ENCODE data around the gene KCNH1. TPM values are rescaled to one million over a fixed set of nuclear protein-coding genes. Genes with fewer than 3 reads are reported as not detected.

The KCNH1 gene
- total and polyA plus RNA-seq, 3 experiments from 2014 or later, result not detected

GRCh38 chr1:210629276-210629675, 504.7 kb downstream of the KCNH1 start:
- Histone ChIP-seq H3K9me3 (ENCODE audit: low read length) (no peaks in the 10 kb centered on the region), H3K4me3 (ENCODE audit: low read length) (no peak overlapping the region), H3K4me1 (ENCODE audit: insufficient read depth, low read length) (no peaks in the 10 kb centered on the region), H3K27ac (ENCODE audit: low read depth, low read length) (no peak overlapping the region), H3K27me3 (ENCODE audit: insufficient read depth, low read length, poor library complexity, severe bottlenecking) (no peaks in the 10 kb centered on the region), H3K36me3 (ENCODE audit: insufficient read depth, low read length) (no peaks in the 10 kb centered on the region)
- POLR2A ChIA-PET, result no interaction called here
- CTCF ChIA-PET, result no interaction called here
- H3K4me3 Mint-ChIP-seq, result no peak overlapping the region
- no peaks in the 10 kb centered on the region for H3K9me3 Mint-ChIP-seq
- H3K27me3 Mint-ChIP-seq, result no peaks in the 10 kb centered on the region
- no peaks in the 10 kb centered on the region for H3K4me1 Mint-ChIP-seq
- DNase-seq, result no peak
- no peak overlapping the region for H3K27ac Mint-ChIP-seq
- peaks cover 2 to 14% (median 6%) of the 10 kb centered on the region in 3 donors for H3K36me3 Mint-ChIP-seq

- ChIA-PET POLR2A (no interaction called here), CTCF (no interaction called here)
- Mint-ChIP-seq H3K9me3 (no peaks in the 10 kb centered on the region), H3K36me3 (peaks cover 2 to 19% (median 11%) of the 10 kb centered on the region in 3 donors), H3K4me3 (no peak overlapping the region), H3K27ac (peak overlapping the region in 1 of 8 donors; percentile 80), H3K4me1 (no peaks in the 10 kb centered on the region), H3K27me3 (no peaks in the 10 kb centered on the region)
- Histone ChIP-seq H3K27ac (ENCODE audit: low read depth, low read length) (no peak overlapping the region), H3K4me1 (ENCODE audit: insufficient read depth, low read length) (no peaks in the 10 kb centered on the region), H3K4me3 (ENCODE audit: low read length) (no peak overlapping the region), H3K9me3 (ENCODE audit: low read length) (no peaks in the 10 kb centered on the region), H3K36me3 (ENCODE audit: insufficient read depth, low read length) (no peaks in the 10 kb centered on the region), H3K27me3 (ENCODE audit: insufficient read depth, low read length, poor library complexity, severe bottlenecking) (no peaks in the 10 kb centered on the region)
- no peak for DNase-seq
These were observed 506.2 kb downstream of the KCNH1 start for GRCh38 chr1:210627755-210628154.

Other genes starting within 250 kb of the KCNH1 start
- 10 to 100 TPM; 33.9 to 36.4 TPM for gene RCOR3, start 125.2 kb upstream of the KCNH1 start, total RNA-seq
- gene RCOR3, start 125.2 kb upstream of the KCNH1 start, polyA plus RNA-seq, result 25.6 TPM
- 10 to 100 TPM; 30.7 to 33.7 TPM for gene TRAF5, start 192.7 kb upstream of the KCNH1 start, total RNA-seq
- gene TRAF5, start 192.7 kb upstream of the KCNH1 start, polyA plus RNA-seq, result 38.3 TPM

Data from CD8-positive, alpha-beta memory T cell (primary cell).